ENCODE data around the gene NTRK2. TPM values are rescaled to one million over a fixed set of nuclear protein-coding genes. Genes with fewer than 3 reads are reported as not detected.

Gene NTRK2
- total RNA-seq, 2 experiments from 2014 or later, result 0.06 TPM; not detected in 1

- DNase-seq (ENCODE audit: low spot score), result no peak
- no TSS peak for BruUV-seq (replicated peaks)
- H3K79me2 ChIP-seq (ENCODE audit: insufficient read depth, low read depth, low read length), result no peaks in the 10 kb centered on the region
- H3K27ac ChIP-seq (ENCODE audit: low read depth, low read length, poor library complexity, severe bottlenecking), result no peak overlapping the region
- ChIA-PET CTCF (ENCODE audit: unreplicated experiment) (no interaction called here), POLR2A (no interaction called here)
- no peak overlapping the region for H3K4me3 ChIP-seq (ENCODE audit: low read depth, low read length, poor library complexity, severe bottlenecking)
- intact Hi-C loops (cut with micrococcal nuclease; ENCODE audit: unreplicated experiment), result no loop called here
- no peaks in the 10 kb centered on the region for H4K20me1 ChIP-seq (ENCODE audit: insufficient read depth, low read length)
- H3K36me3 ChIP-seq (ENCODE audit: insufficient read depth, low read length), result no peaks in the 10 kb centered on the region
- no peak overlapping the region for H2AFZ ChIP-seq (ENCODE audit: low read length)
- H3K4me2 ChIP-seq (ENCODE audit: low read length), result no peak overlapping the region
- H3K4me1 ChIP-seq (ENCODE audit: insufficient read depth, low read length, poor library complexity, severe bottlenecking), result no peaks in the 10 kb centered on the region
- no peaks in the 10 kb centered on the region for H3K9me2 ChIP-seq (ENCODE audit: insufficient read depth, low read length)
- H3K9me3 ChIP-seq (ENCODE audit: low read length), result no peaks in the 10 kb centered on the region
- TF ChIP-seq EZH2phosphoT487 (IDR thresholded peaks at IDR 0.05; ENCODE audit: borderline replicate concordance, low read depth, low read length) (no peak), CTCF (conservative IDR thresholded peaks at IDR 0.05; ENCODE audit: low read length) (no peak)
Measured at GRCh38 chr9:85038824-85039608, 369.5 kb downstream of the NTRK2 start.

DNA sequence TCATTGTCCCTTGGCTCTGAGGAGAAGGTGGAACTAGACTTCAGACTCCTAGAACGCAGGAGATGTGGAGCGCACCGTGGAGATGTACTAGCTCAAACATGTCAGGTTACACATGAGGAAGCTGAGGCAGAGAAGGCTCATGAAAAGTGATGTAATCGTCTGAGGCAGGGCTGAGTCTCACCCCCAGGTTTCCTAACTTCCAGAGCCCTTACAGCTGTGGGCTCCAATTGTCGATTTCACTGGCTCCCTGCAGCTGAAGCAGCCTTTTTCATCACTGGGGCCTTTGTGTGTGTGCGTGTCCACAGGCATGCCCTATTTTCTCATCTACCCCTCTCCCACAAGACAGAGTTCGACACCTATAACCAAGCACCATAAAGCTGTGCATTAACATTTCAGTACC, 370.6 kb downstream of the NTRK2 start:
- Histone ChIP-seq H3K9me2 (ENCODE audit: insufficient read depth, low read length) (no peaks in the 10 kb centered on the region), H2AFZ (ENCODE audit: low read length) (no peak overlapping the region), H3K4me3 (ENCODE audit: low read depth, low read length, poor library complexity, severe bottlenecking) (no peak overlapping the region), H3K4me2 (ENCODE audit: low read length) (no peak overlapping the region), H3K27ac (ENCODE audit: low read depth, low read length, poor library complexity, severe bottlenecking) (no peak overlapping the region), H4K20me1 (ENCODE audit: insufficient read depth, low read length) (no peaks in the 10 kb centered on the region), H3K79me2 (ENCODE audit: insufficient read depth, low read depth, low read length) (no peaks in the 10 kb centered on the region), H3K4me1 (ENCODE audit: insufficient read depth, low read length, poor library complexity, severe bottlenecking) (no peaks in the 10 kb centered on the region), H3K9me3 (ENCODE audit: low read length) (no peaks in the 10 kb centered on the region), H3K36me3 (ENCODE audit: insufficient read depth, low read length) (no peaks in the 10 kb centered on the region)
- ChIA-PET CTCF (ENCODE audit: unreplicated experiment) (no interaction called here), POLR2A (no interaction called here)
- TF ChIP-seq CTCF (conservative IDR thresholded peaks at IDR 0.05; ENCODE audit: low read length), result no peak
- no peak for TF ChIP-seq EZH2phosphoT487 (IDR thresholded peaks at IDR 0.05; ENCODE audit: borderline replicate concordance, low read depth, low read length)
- no TSS peak for BruUV-seq (replicated peaks)
- intact Hi-C loops (cut with micrococcal nuclease; ENCODE audit: unreplicated experiment), result no loop called here
- no peak for DNase-seq (ENCODE audit: low spot score)

- POLR2A ChIA-PET, result interaction anchor here (0.7 kb wide), 1 partner anchor 933 kb away, joined by 3 read pairs; no protein-coding TSS in a partner anchor
Measured at GRCh38 chr9:85040821-85041465, 371.4 kb downstream of the NTRK2 start.

More at GRCh38 chr9:85040821-85041465, 371.4 kb downstream of the NTRK2 start:
- BruUV-seq (replicated peaks), result no TSS peak
- CTCF ChIA-PET (ENCODE audit: unreplicated experiment), result no interaction called here
- Histone ChIP-seq H3K9me3 (ENCODE audit: low read length) (no peaks in the 10 kb centered on the region), H2AFZ (ENCODE audit: low read length) (no peak overlapping the region), H3K79me2 (ENCODE audit: insufficient read depth, low read depth, low read length) (no peaks in the 10 kb centered on the region), H3K36me3 (ENCODE audit: insufficient read depth, low read length) (no peaks in the 10 kb centered on the region), H4K20me1 (ENCODE audit: insufficient read depth, low read length) (no peaks in the 10 kb centered on the region), H3K27ac (ENCODE audit: low read depth, low read length, poor library complexity, severe bottlenecking) (no peak overlapping the region), H3K4me1 (ENCODE audit: insufficient read depth, low read length, poor library complexity, severe bottlenecking) (no peaks in the 10 kb centered on the region), H3K4me3 (ENCODE audit: low read depth, low read length, poor library complexity, severe bottlenecking) (no peak overlapping the region), H3K9me2 (ENCODE audit: insufficient read depth, low read length) (no peaks in the 10 kb centered on the region), H3K4me2 (ENCODE audit: low read length) (no peak overlapping the region)
- TF ChIP-seq EZH2phosphoT487 (IDR thresholded peaks at IDR 0.05; ENCODE audit: borderline replicate concordance, low read depth, low read length) (no peak), CTCF (conservative IDR thresholded peaks at IDR 0.05; ENCODE audit: low read length) (no peak)
- intact Hi-C loops (cut with micrococcal nuclease; ENCODE audit: unreplicated experiment), result no loop called here
- DNase-seq (ENCODE audit: low spot score), result no peak

Data from OCI-LY7 (cell line).